ENCODE results near the gene SLC22A5.

DNA sequence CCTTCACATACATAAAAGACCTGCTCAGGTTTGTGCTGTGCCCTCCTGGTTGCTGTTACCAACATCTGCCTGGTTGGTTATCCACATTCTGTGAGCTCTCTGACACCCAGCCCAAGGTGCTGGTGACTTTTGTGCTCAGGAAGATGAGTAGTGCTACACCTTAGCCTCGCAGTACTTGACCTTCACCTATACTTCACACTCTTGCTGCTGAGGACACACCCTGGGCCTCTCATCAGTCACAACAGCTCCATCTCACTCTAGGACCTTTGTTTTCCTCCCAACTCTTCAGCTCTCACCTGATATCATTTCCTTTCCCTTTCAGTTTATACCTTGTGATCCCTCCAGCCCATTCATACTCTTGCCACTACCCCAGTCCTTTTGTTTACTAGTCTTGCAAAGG is 10.7 kb upstream of the SLC22A5 start:
- TF ChIP-seq EP300 (IDR thresholded peaks at IDR 0.05; ENCODE audit: borderline replicate concordance in 1 of 2, low read depth in 2 of 2, low read length in 2 of 2), result no peak
- TF ChIP-seq, protein P1, sequence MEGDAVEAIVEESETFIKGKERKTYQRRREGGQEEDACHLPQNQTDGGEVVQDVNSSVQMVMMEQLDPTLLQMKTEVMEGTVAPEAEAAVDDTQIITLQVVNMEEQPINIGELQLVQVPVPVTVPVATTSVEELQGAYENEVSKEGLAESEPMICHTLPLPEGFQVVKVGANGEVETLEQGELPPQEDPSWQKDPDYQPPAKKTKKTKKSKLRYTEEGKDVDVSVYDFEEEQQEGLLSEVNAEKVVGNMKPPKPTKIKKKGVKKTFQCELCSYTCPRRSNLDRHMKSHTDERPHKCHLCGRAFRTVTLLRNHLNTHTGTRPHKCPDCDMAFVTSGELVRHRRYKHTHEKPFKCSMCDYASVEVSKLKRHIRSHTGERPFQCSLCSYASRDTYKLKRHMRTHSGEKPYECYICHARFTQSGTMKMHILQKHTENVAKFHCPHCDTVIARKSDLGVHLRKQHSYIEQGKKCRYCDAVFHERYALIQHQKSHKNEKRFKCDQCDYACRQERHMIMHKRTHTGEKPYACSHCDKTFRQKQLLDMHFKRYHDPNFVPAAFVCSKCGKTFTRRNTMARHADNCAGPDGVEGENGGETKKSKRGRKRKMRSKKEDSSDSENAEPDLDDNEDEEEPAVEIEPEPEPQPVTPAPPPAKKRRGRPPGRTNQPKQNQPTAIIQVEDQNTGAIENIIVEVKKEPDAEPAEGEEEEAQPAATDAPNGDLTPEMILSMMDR (IDR thresholded peaks at IDR 0.05; ENCODE audit: control extremely low read depth in 1 of 3, insufficient read depth in 1 of 3, low read depth in 1 of 3, low read length in 3 of 3), result no peak
- TF ChIP-seq TAF1 (IDR thresholded peaks at IDR 0.05; ENCODE audit: low read depth, low read length), result no peak
- TF ChIP-seq SP4 (IDR thresholded peaks at IDR 0.05; ENCODE audit: low read length), result no peak
- no peak for TF ChIP-seq POU5F1 (IDR thresholded peaks at IDR 0.05; ENCODE audit: low read depth, low read length)
- no peak for TF ChIP-seq POLR2A (IDR thresholded peaks at IDR 0.05; ENCODE audit: control extremely low read depth in 1 of 2, low read depth in 2 of 2, low read length in 2 of 2)
- TF ChIP-seq TAF7 (optimal IDR thresholded peaks at IDR 0.05; ENCODE audit: borderline replicate concordance, low read depth, low read length), result no peak
- TF ChIP-seq SUZ12 (IDR thresholded peaks at IDR 0.05; ENCODE audit: low read length), result no peak
- TF ChIP-seq POLR2AphosphoS5 (IDR thresholded peaks at IDR 0.05; ENCODE audit: low read depth, low read length), result no peak
- TF ChIP-seq BCL11A (IDR thresholded peaks at IDR 0.05; ENCODE audit: low read depth in 2 of 2, low read length in 2 of 2), result no peak
- TF ChIP-seq RAD21 (IDR thresholded peaks at IDR 0.05 in 1 of 2, conservative IDR thresholded peaks at IDR 0.05 in 1 of 2; ENCODE audit: low read depth in 2 of 2, low read length in 2 of 2), result no peak
- no peak for TF ChIP-seq NANOG (IDR thresholded peaks at IDR 0.05; ENCODE audit: insufficient read depth, low read depth, low read length, poor library complexity, severe bottlenecking)
- no peak for TF ChIP-seq SIRT6 (IDR thresholded peaks at IDR 0.05; ENCODE audit: low read length)
- TF ChIP-seq CEBPB (IDR thresholded peaks at IDR 0.05; ENCODE audit: low read depth, low read length), result no peak

Measured in H1 (cell line).